Mesenteric fat pad (tissue), 1 donor: ENCODE results near the gene TNFAIP3. TPM values are rescaled to one million over a fixed set of nuclear protein-coding genes. Genes with fewer than 3 reads are reported as not detected.
"Not testable (repeated sequence)": the region's sequence is repeated elsewhere in the genome, so short reads cannot be mapped to it uniquely, and the experiment has no call there.

Experiments
- DNase-seq: peaks from one replicate; pipeline ENCODE4 v3.0.0-alpha.2; 2020; ENCODE audit warnings: low spot score
- total RNA-seq: library from RNA; stranded (reverse); fragmentation: NEBNext Ultra II Directional; extraction: Animal tissue kit (Norgen Biotek cat#: 25700); gene quantifications from one replicate; pipeline ENCODE4 v1.2.1, GENCODE V29; 2021
- donor health status: DM: yes; HTN: yes; CAD: no.

TNFAIP3 gene
- total RNA-seq, 1 donor from 2014 or later = 187 TPM

- DNase-seq = not testable (repeated sequence)
These were observed 22.3 kb upstream of the TNFAIP3 start for GRCh38 chr6:137844773-137845172.

DNA sequence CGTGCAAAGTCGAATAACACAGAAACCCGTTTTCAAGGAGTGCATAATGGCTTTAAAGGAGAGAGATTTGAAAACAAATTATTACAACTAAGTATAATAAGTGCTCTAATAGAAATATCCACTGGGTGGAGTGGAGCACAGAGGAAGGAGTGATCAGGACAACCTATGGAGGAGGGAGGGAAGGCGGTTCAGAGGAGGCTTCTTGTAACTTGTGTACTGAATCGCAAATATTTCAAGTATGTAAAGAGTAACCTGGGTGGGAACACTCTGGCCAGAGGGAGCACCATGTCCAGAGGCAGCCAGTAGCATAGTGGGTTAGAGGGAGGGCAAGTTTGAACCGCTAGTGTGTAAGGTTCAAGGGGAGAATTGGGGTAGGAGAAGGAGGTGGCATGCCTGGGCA lies 21.6 kb upstream of the TNFAIP3 start:
- no peak for DNase-seq

GRCh38 chr6:137846274-137846673 lies 20.8 kb upstream of the TNFAIP3 start:
- no peak for DNase-seq

GRCh38 chr6:137846772-137847313 lies 20.2 kb upstream of the TNFAIP3 start:
- DNase-seq = no peak

DNA sequence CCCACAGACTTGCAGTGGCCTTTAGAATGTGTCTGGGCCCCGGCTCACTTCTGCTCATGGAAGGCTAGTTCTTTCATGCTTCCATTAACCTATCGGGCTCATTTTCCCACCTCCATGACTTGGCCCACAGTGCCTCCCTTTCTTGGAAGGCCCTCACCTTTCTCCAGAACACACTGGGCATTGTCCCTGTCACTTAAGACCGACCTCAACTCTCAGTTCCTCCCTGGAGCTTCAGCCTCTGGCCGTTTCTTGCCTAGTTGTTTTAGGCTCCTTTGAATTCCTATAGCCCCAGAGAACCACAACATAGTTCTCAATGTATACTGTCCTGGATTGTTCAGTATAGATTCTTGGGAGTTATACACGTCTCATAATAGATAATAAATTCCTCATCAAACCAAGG lies 19.3 kb upstream of the TNFAIP3 start:
- DNase-seq = no peak

GRCh38 chr6:137848672-137849071 lies 18.4 kb upstream of the TNFAIP3 start:
- no peak for DNase-seq

GRCh38 chr6:137849181-137849980 lies 17.7 kb upstream of the TNFAIP3 start:
- DNase-seq = no peak

- no peak for DNase-seq
These were observed 16.9 kb upstream of the TNFAIP3 start for GRCh38 chr6:137849981-137850714.

GRCh38 chr6:137850816-137851602 lies 16.1 kb upstream of the TNFAIP3 start:
- DNase-seq = no peak

DNA sequence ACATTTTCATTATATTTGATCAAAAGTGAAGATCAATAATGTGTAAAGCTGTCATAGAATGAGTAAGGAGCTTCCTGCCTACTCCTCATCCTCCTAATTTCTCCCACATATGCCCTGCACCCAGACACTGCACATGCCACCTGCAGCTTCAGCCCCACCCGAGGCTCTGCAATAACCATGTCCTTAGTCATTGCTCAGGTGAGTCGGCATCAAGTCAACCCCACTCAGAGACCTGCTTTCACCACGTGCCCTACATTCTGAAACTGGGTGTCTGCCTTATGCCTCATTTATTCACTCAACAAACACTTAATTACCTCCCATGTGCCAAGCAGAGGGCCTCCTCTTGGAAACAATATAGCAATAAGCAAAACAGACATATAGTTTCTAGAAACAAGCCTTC lies 15.4 kb upstream of the TNFAIP3 start:
- DNase-seq = no peak

- DNase-seq = no peak
These were observed 14.7 kb upstream of the TNFAIP3 start for GRCh38 chr6:137852346-137852745.

DNA sequence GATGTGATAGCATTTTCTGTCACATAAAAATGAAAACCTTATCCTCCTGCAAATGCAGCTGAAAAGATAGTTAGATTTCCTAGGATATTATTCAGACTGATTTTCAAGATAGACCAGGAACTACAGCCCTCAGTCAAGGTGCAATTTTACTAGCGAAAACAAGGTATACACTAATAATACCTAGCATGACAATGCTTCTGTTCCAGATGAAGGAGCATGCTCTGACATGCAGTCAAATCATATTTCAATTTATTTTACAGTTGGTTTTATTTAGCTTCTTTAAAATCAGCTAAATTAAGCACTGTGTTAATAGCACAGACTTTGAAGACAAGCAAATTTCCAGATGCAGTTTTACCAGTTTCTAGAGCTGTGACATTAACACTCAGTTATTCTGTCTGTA lies 14.2 kb upstream of the TNFAIP3 start:
- no peak for DNase-seq

DNA sequence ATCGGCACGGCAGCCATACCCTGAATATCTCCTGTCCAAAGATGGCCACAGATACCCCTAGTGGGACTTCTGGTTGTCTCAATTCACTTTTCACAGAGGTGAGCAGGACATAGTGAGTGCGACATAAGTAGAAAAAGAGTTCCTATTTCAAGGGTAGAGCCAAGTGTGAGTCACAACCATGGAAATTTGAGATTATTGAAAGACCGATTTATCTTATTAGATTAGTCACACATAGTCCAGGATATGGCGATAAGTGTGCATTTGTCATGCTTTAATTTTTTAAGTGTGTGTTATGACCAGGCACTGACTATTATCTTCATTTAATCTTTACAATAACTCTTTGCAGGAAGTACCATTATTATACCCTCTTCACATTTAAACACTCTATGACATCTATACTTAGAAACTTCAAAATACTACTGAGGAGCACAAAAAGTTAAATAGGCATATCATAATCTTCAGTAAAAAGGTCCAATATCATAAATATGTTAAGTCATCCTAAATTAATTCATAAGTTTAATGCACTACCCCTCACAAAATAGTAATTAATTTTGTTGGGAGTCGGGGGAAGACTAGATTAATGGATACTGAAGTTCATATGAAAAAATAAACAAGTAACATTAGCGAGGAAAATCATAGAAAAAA lies 13.4 kb upstream of the TNFAIP3 start:
- no peak for DNase-seq

DNA sequence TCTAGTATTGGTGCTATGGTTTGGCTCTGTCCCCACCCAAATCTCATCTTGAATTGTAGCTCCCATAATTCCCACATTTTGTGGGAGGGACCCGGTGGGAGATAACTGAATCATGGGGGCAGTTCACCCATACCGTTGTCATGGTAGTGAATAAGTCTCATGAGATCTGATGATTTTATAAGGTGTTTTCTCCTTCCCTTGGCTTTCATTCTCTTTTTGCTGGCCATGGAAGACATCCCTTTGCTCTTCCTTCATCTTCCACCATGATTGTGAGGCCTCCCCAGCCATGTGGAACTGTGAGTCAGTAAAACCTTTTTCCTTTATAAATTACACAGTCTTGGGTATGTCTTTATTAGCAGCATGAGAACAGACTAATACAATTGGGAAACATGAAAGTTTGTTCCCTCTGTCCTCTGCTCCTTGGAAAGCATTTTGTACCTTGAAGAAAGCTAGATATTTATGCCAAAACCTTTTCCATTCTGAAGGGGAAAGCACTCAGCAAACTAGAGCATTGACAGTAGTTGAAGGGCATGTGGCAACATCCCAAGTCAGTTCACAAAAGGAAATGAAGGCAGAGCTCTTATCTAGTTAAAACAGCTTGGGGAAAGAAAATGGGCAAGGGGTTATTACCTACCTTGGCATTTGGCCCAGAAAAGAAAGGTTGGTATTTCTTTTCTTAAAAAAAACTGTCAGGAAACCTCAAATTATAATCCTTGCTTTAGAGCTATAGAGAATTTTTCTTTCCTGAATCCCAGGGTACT lies 10.7 kb upstream of the TNFAIP3 start:
- no peak for DNase-seq

- DNase-seq = no peak
These were observed 8.0 kb upstream of the TNFAIP3 start for GRCh38 chr6:137859025-137859424.

DNA sequence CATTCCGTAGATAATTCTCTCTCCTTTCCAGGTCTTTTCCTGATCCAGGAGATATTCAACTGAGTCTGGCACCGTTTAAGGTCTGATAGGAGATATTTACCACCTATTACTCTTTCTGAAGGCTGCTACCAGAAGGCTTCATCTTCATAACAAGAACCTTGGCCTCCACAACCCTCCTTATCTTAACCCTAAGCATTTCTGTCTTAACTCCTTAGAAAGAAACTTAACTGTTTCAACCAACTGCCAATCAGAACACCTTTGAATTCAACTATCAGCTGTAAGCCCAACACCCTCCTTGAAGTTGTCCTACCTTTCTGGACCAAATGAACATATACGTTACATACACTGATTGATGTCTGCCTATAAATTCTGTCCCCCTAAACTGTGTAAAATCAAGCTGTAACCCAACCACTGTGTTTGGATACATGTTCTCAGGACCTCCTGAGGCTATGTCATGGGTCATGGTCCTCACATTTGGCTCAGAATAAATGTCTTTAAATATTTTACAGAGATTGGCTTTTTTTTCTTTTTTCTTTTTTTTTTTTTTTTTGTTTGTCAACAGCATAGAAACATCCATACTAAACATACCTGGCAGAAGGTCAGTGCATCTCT lies 6.6 kb upstream of the TNFAIP3 start:
- DNase-seq = no peak

DNA sequence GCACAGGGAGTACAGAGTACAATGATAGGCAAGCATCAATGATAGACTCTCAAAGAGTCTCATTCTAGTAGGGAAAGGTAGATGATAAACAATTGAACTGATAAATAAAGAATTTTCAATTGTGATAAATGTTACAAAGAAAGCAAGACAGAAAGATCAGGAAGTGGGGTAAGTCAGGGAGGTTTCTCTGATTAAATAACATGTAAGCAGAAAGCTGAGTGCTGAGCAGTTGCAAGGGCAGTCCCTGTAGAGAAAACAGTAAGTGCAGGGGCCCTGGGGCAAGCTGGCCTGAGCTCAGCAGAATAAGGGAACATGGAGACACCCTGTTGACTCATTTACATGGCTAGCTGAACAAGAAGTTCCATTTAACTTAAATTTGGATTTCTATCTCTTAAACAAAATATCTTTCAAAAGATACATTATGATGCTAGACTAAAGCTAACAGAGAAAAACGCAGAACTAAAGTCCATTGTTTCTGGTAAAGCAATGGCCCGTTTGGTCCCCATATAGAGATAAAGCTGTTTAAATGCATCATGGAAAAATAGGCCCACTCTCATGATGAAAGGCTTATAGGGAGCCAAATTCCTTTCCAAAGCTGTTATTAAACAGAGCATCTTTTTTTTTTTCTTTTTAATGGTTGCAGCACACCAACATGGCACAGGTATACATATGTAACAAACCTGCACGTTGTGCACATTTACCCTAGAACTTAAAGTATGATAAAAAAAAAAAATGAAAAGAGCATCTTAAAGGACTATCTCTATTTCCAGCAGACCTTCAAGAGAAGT lies 5.3 kb upstream of the TNFAIP3 start:
- DNase-seq = no peak

- DNase-seq = no peak
These were observed 4.5 kb upstream of the TNFAIP3 start for GRCh38 chr6:137862419-137863090.
